Endothelial cell of umbilical vein (primary cell): ENCODE measurements around the gene GTPBP3. TPM values are rescaled to one million over a fixed set of nuclear protein-coding genes. Genes with fewer than 3 reads are reported as not detected.
A peak's percentile ranks its signal among the peaks of the same experiment; 100 is the strongest.

Experiments used
- BruUV-seq: library from RNA; stranded (reverse); fragments of 400-500 nt; replicated peaks from 2 replicates; lab custom pipeline; 2021; lab: Mats Ljungman, UMichigan
- CTCF ChIA-PET: fragments of 300-600, 350-600 bp; sonication (Branson Sonifier 250); formaldehyde crosslinking; loops from one replicate; lab custom pipeline; 2021; ENCODE audit warnings: antibody characterized with exemption, inconsistent platforms; lab: Charles Lee
- POLR2A ChIA-PET: fragments of 300-600, 350-600 bp; sonication (Branson Sonifier 250); formaldehyde crosslinking; loops from one replicate; lab custom pipeline; 2021; ENCODE audit warnings: antibody characterized with exemption, inconsistent platforms; lab: Charles Lee
- DNase-seq: peaks from one replicate; pipeline ENCODE4 v3.0.0-alpha.2; 2011; ENCODE audit warnings: low read depth, low spot score
- FAIRE-seq: peaks from 2 replicates; lab custom pipeline; 2011; peaks lifted over from hg19 to GRCh38; lab: Jason Lieb, UNC
- H2AFZ ChIP-seq: 2 replicates; pipeline ENCODE4 v1.6.0; 2012; ENCODE audit warnings: low read depth, low read length, control low read depth, inconsistent platforms
- H3K27ac ChIP-seq: 2 replicates; pipeline ENCODE4 v1.5.1; 2011; ENCODE audit warnings: low read depth, mild to moderate bottlenecking, control low read depth, low read length, moderate library complexity; ENCODE audit not compliant: insufficient read depth
- H3K27me3 ChIP-seq, 2 experiments: 2 replicates each; pipeline versions ENCODE4 v1.6.0 to v1.6.1; 2011; ENCODE audit warnings: low read length in 2 of 2, mixed read lengths in 1 of 2; ENCODE audit not compliant: control insufficient read depth in 2 of 2, insufficient read depth in 2 of 2
- H3K36me3 ChIP-seq, 2 experiments: 2 replicates in 1 of 2; 3 replicates in 1 of 2; pipeline ENCODE4 v1.5.1; 2011; ENCODE audit warnings: low read length in 2 of 2, mild to moderate bottlenecking in 1 of 2, moderate library complexity in 1 of 2; ENCODE audit not compliant: control insufficient read depth in 2 of 2, insufficient read depth in 2 of 2; ENCODE audit errors: extremely low read depth in 1 of 2
- H3K4me1 ChIP-seq: 3 replicates; pipeline ENCODE4 v1.5.1; 2011; ENCODE audit warnings: mild to moderate bottlenecking, low read length; ENCODE audit not compliant: control insufficient read depth, insufficient read depth; ENCODE audit errors: extremely low read depth
- H3K4me2 ChIP-seq: 2 replicates; pipeline ENCODE4 v1.6.1; 2011; ENCODE audit warnings: low read length, control low read depth, mixed read lengths; ENCODE audit not compliant: insufficient read depth
- H3K4me3 ChIP-seq, 3 experiments: fragments of 200-600 bp in 1 of 3; sonication (generic), shearing (Covaris generic) in 1 of 3; replicated peaks in 1 of 3; 2 replicates each; pipeline ENCODE4 v1.5.1; 2011 to 2016; ENCODE audit warnings: control low read depth in 3 of 3, low read length in 3 of 3, mild to moderate bottlenecking in 2 of 3, inconsistent platforms in 1 of 3, low read depth in 1 of 3, moderate library complexity in 1 of 3; ENCODE audit not compliant: insufficient read depth in 1 of 3
- H3K79me2 ChIP-seq: 2 replicates; pipeline ENCODE4 v1.6.0; 2012; ENCODE audit warnings: low read length, inconsistent platforms; ENCODE audit not compliant: control insufficient read depth, insufficient read depth
- H3K9ac ChIP-seq: replicated peaks from 2 replicates; pipeline ENCODE3; 2011; ENCODE audit warnings: low read length, control low read depth; ENCODE audit not compliant: insufficient read depth; ENCODE audit errors: extremely low read depth
- H3K9me1 ChIP-seq: replicated peaks from 3 replicates; pipeline ENCODE4 v1.6.0; 2011; ENCODE audit warnings: mild to moderate bottlenecking, low read length; ENCODE audit not compliant: control insufficient read depth, insufficient read depth; ENCODE audit errors: extremely low read depth
- H3K9me3 ChIP-seq: replicated peaks from 2 replicates; pipeline ENCODE4 v1.5.1; 2012; ENCODE audit warnings: low read length, inconsistent platforms; ENCODE audit not compliant: control insufficient read depth, insufficient read depth
- H4K20me1 ChIP-seq: replicated peaks from 2 replicates; pipeline ENCODE3; 2011; ENCODE audit warnings: mild to moderate bottlenecking, low read length; ENCODE audit not compliant: control insufficient read depth, insufficient read depth; ENCODE audit errors: extremely low read depth
- CTCF ChIP-seq, 2 donors: IDR thresholded peaks; 1 replicate in 1 of 2; 2 replicates in 1 of 2; pipeline ENCODE4 v1.5.1; 2011; ENCODE audit warnings: low read length in 2 of 2, mild to moderate bottlenecking in 2 of 2, moderate library complexity in 2 of 2, control low read depth in 1 of 2, inconsistent platforms in 1 of 2, low read depth in 1 of 2; ENCODE audit not compliant: insufficient read depth in 1 of 2; ENCODE audit errors: extremely low read depth in 1 of 2
- EZH2 ChIP-seq: IDR thresholded peaks from 2 replicates; pipeline ENCODE4 v1.6.1; 2012; ENCODE audit warnings: borderline replicate concordance, low read depth, mild to moderate bottlenecking, moderate library complexity, low read length, inconsistent platforms; ENCODE audit not compliant: severe bottlenecking
- FOS ChIP-seq: IDR thresholded peaks from 2 replicates; pipeline ENCODE4 v1.6.1; 2011; ENCODE audit warnings: mild to moderate bottlenecking, low read length, moderate library complexity, borderline replicate concordance; ENCODE audit not compliant: insufficient read depth
- GATA2 ChIP-seq: IDR thresholded peaks from 2 replicates; pipeline ENCODE4 v1.7.0; 2011; ENCODE audit warnings: low read depth, mild to moderate bottlenecking, moderate library complexity, mixed read lengths, low read length; ENCODE audit not compliant: insufficient read length, insufficient read depth
- JUN ChIP-seq: IDR thresholded peaks from 2 replicates; pipeline ENCODE4 v1.6.1; 2011; ENCODE audit warnings: borderline replicate concordance, low read depth; ENCODE audit not compliant: insufficient read length, insufficient read depth
- MAX ChIP-seq: IDR thresholded peaks from 2 replicates; pipeline ENCODE4 v1.6.1; 2011; ENCODE audit not compliant: insufficient read depth, insufficient read length
- MYC ChIP-seq: IDR thresholded peaks from one replicate; pipeline ENCODE4 v1.6.1; 2011; ENCODE audit warnings: mild to moderate bottlenecking, low read depth, low read length
- POLR2A ChIP-seq: IDR thresholded peaks from 2 replicates; pipeline ENCODE4 v1.6.1; 2012; ENCODE audit warnings: low read depth, mild to moderate bottlenecking, control low read depth, low read length
- POLR2AphosphoS5 ChIP-seq: IDR thresholded peaks from 2 replicates; pipeline ENCODE4 v1.6.1; 2012; ENCODE audit warnings: low read depth, mild to moderate bottlenecking, control low read depth, low read length, moderate library complexity; ENCODE audit not compliant: insufficient read depth
- dilution Hi-C: fragments of 300-500 bp; cut with MboI; formaldehyde crosslinking; loops from one replicate; pipeline ENCODE4 v1.15.0; 2019; ENCODE audit warnings: low sequenced_read_pairs; ENCODE audit not compliant: extremely low pct_ligation_motif_present
- intact Hi-C: fragments of 100-400 bp; cut with micrococcal nuclease; formaldehyde crosslinking; loops from one replicate; pipeline ENCODE4 v1.10.0; 2022
- polyA plus RNA-seq, 4 experiments: library from polyadenylated mRNA; depleted of rRNA in 3 of 4; stranded (reverse) in 3 of 4; unstranded in 1 of 4; fragments of >200 nt; gene quantifications; 2 replicates each; pipeline versions ENCODE4 v1.2.1 to v1.2.3, GENCODE V29; 2011 to 2012; ENCODE audit warnings: missing spikeins in 1 of 4
- total RNA-seq: library from RNA; stranded (reverse); gene quantifications from 2 replicates; pipeline ENCODE4 v1.2.3, GENCODE V29; 2021

The GTPBP3 gene
- total and polyA plus RNA-seq, 2 donors (not counting 3 experiments of a cell fraction or from before 2014, with no cell fraction given) = 12.7 to 34.7 TPM

DNA sequence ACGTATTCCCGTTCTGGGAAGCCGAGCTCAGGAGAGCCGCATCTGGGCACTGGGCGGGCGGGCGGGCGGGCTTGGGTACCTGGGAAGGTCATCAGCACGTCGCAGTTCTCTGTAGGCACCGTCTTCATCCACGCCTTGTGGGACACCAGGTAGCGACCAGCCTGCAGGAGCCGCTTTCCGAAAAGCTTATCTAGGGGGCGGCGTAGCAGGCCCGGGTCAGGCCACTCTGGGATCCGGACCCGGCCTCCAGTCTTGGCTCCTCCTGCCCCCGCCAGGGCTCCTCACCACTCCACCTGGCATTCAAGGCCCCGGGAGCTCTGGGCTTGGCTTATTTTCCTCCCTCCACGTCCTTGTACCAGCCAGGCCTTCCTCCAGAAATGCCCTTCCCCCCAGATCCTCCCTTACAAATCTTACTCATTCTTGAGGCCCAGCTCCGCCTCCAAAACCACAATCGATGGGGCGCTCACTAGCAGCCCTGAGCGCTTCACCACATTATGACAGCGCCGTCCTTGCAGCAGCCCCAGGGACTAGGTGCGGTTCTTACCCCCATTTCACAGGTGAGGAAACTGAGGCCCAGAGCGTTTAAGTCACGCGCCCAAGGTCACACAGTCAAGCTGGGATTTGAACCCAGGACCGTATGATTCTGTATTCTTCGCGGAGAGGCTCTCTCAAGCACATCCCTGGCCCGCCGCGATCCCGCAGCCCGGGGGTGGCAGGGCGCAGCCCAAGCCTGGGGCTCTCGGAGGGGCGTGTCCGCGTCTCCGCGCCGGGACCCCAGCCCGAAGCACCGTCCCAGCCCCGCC lies 3.5 kb upstream of the GTPBP3 start:
- ChIA-PET CTCF (interaction anchor here (1.0 to 2.6 kb wide), 5 partner anchors 13 to 56 kb away, joined by 3 to 12 read pairs (median 5); partner anchors contain the start of gene MRPL34), POLR2A (interaction anchor here (0.5 kb wide), 1 partner anchor 662 kb away, joined by 4 read pairs; no protein-coding TSS in a partner anchor)
- dilution Hi-C loops = no loop called here
- H3K79me2 ChIP-seq = peaks cover 4% of the 10 kb centered on the region
- H3K4me3 ChIP-seq = peak overlapping the region; percentile 26 to 55 (median 46)
- peak overlapping the region; percentile 89 for H2AFZ ChIP-seq
- H3K9me3 ChIP-seq = no peaks in the 10 kb centered on the region
- H3K9me1 ChIP-seq = no peaks in the 10 kb centered on the region
- intact Hi-C loops = no loop called here
- no TSS peak for BruUV-seq
- H3K36me3 ChIP-seq = no peaks in the 10 kb centered on the region
- FAIRE-seq (no peak), DNase-seq (no peak)
- peak overlapping the region; percentile 69 for H3K4me2 ChIP-seq
- H4K20me1 ChIP-seq = no peaks in the 10 kb centered on the region
- TF ChIP-seq FOS (no peak), POLR2AphosphoS5 (no peak), CTCF (IDR thresholded peaks at IDR 0.05; ENCODE audit: extremely low read depth in 1 of 2, insufficient read depth in 1 of 2, low read depth in 1 of 2, low read length in 2 of 2) (no peak), GATA2 (no peak), POLR2A (no peak), MYC (no peak), EZH2 (no peak), JUN (no peak), MAX (no peak)
- peak overlapping the region; percentile 27 for H3K9ac ChIP-seq
- H3K27me3 ChIP-seq = peaks cover 4 to 18% of the 10 kb centered on the region in 2 experiments
- H3K27ac ChIP-seq = no peak overlapping the region
- H3K4me1 ChIP-seq = peaks cover 20% of the 10 kb centered on the region
